Measurements from ENCODE around the gene CAV1. TPM values are rescaled to one million over a fixed set of nuclear protein-coding genes. Genes with fewer than 3 reads are reported as not detected.
A peak's percentile ranks its signal among the peaks of the same experiment; 100 is the strongest.

Gene CAV1
- total and polyA plus RNA-seq, 2 of the 4 experiments (the other 2 are of a cell fraction), result 1,592 to 1,808 TPM

GRCh38 chr7:116557066-116557585 is 32.3 kb downstream of the CAV1 start:
- no peak overlapping the region for H3K18ac ChIP-seq (ENCODE audit: low read depth, low read length)
- no peak overlapping the region for H3K14ac ChIP-seq (replicated peaks; ENCODE audit: low read depth, low read length)
- H3K4me2 ChIP-seq (ENCODE audit: low read depth, low read length), result no peak overlapping the region
- no peak overlapping the region for H2BK5ac ChIP-seq (ENCODE audit: low read depth, low read length, poor library complexity, severe bottlenecking)
- H3K36me3 ChIP-seq (ENCODE audit: control insufficient read depth, insufficient read depth, low read length), result peaks cover 29% of the 10 kb centered on the region
- H2AK5ac ChIP-seq (ENCODE audit: low read depth, low read length), result peak overlapping the region; percentile 35; the same call in 1 of the 2 replicates
- in situ Hi-C loops (cut with MboI; ENCODE audit: low sequenced_read_pairs), result no loop called here
- no peak overlapping the region for H3K4ac ChIP-seq (ENCODE audit: low read depth, low read length)
- peaks cover 20% of the 10 kb centered on the region for H4K20me1 ChIP-seq (ENCODE audit: insufficient read depth, low read length)
- no peak overlapping the region for H4K91ac ChIP-seq (ENCODE audit: insufficient read depth, low read depth, low read length)
- H3K4me1 ChIP-seq (ENCODE audit: control insufficient read depth, insufficient read depth, low read length), result peaks cover 15% of the 10 kb centered on the region
- dilution Hi-C loops (cut with HindIII; ENCODE audit: low sequenced_read_pairs, unreplicated experiment), result no loop called here
- H3K56ac ChIP-seq (ENCODE audit: extremely low read depth, insufficient read depth, low read length), result no peak overlapping the region
- 80% methylated on average over 1 of the region's 3 CpGs; no CpG with 5 or more reads in 1 of the 2 experiments for WGBS, 2 experiments (ENCODE audit: extremely low coverage in 2 of 2, insufficient read length in 1 of 2)
- DNase-seq, result no peak
- no peak overlapping the region for H2AK9ac ChIP-seq (replicated peaks; ENCODE audit: low read depth, low read length, poor library complexity)
- H3K27ac ChIP-seq (ENCODE audit: insufficient read depth, low read length), result no peak overlapping the region
- H3K23ac ChIP-seq (ENCODE audit: low read depth, low read length), result no peak overlapping the region
- POLR2A ChIA-PET (ENCODE audit: unreplicated experiment), result no interaction called here
- H3K27me3 ChIP-seq (ENCODE audit: control insufficient read depth, insufficient read depth, low read length), result no peaks in the 10 kb centered on the region
- no peaks in the 10 kb centered on the region for H3K9me3 ChIP-seq (ENCODE audit: control insufficient read depth, insufficient read depth, low read length)
- H3K9me1 ChIP-seq (ENCODE audit: insufficient read depth, low read length), result peaks cover 23% of the 10 kb centered on the region
- CTCF ChIA-PET, result no interaction called here
- no peak for ATAC-seq (ENCODE audit: low read depth)
- H2BK20ac ChIP-seq (ENCODE audit: low read depth, low read length), result no peak overlapping the region
- H2BK15ac ChIP-seq (ENCODE audit: low read depth, low read length), result no peak overlapping the region
- H3K4me3 ChIP-seq (ENCODE audit: insufficient read depth, low read depth, low read length), result no peak overlapping the region
- intact Hi-C loops (cut with micrococcal nuclease), result no loop called here
- no TSS peak for BruUV-seq (replicated peaks)
- H2AFZ ChIP-seq (replicated peaks; ENCODE audit: low read length, poor library complexity), result no peak overlapping the region
- no peak overlapping the region for H4K8ac ChIP-seq (ENCODE audit: low read depth in 2 of 2, low read length in 2 of 2)
- no peak overlapping the region for H4K5ac ChIP-seq (ENCODE audit: low read depth, low read length)
- H2BK120ac ChIP-seq (ENCODE audit: low read depth, low read length), result no peak overlapping the region
- H3K79me1 ChIP-seq (ENCODE audit: low read depth in 1 of 2, low read length in 2 of 2), result peaks cover 22 to 71% of the 10 kb centered on the region in 2 experiments
- no peak for TF ChIP-seq NFE2L2 (IDR thresholded peaks at IDR 0.05; ENCODE audit: low read depth, low read length)
- no peak for TF ChIP-seq POLR2A (IDR thresholded peaks at IDR 0.05; ENCODE audit: low read depth, low read length)
- no peak for TF ChIP-seq MXI1 (IDR thresholded peaks at IDR 0.05; ENCODE audit: borderline replicate concordance, low read depth, low read length)
- no peak for TF ChIP-seq CTCF (conservative IDR thresholded peaks at IDR 0.05; ENCODE audit: low read depth, low read length)
- H3K9ac ChIP-seq (ENCODE audit: low read depth, low read length), result no peak overlapping the region
